ENCODE results near the gene APOBEC2.

DNA sequence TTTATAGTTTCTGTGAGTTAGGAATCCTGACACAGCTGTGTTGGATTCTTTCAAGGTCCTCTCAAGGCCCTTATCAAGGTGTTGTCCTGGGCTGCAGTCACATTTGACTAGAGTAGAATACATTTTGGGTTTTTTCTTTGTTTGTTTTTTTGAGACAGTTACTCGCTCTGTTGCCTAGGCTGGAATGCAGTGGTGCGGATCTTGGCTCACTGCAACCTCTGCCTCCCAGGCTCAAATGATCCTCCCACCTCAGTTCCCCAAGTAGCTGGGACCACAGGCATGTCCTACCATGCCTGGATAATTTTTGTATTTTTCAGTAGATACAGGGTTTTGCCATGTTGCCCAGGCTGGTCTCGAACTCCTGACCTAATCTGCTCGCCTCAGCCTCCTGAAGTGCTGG is 35.4 kb downstream of the APOBEC2 start:
- TF ChIP-seq HCFC1 (IDR thresholded peaks at IDR 0.05; ENCODE audit: low read depth, low read length) (no peak), CEBPB (IDR thresholded peaks at IDR 0.05; ENCODE audit: borderline replicate concordance, low read depth, low read length) (no peak), CTCF (CRISPR knock-in tag; IDR thresholded peaks at IDR 0.05) (no peak), MAFG (CRISPR knock-in tag; IDR thresholded peaks at IDR 0.05) (no peak), FOXO4 (CRISPR knock-in tag; conservative IDR thresholded peaks at IDR 0.05) (no peak), CREM (IDR thresholded peaks at IDR 0.05) (no peak), CREM (CRISPR knock-in tag; IDR thresholded peaks at IDR 0.05) (no peak), SPEN (CRISPR knock-in tag; IDR thresholded peaks at IDR 0.05; ENCODE audit: low read depth) (no peak), PHF21A (CRISPR knock-in tag; IDR thresholded peaks at IDR 0.05) (no peak)
- TF ChIP-seq, protein P1, sequence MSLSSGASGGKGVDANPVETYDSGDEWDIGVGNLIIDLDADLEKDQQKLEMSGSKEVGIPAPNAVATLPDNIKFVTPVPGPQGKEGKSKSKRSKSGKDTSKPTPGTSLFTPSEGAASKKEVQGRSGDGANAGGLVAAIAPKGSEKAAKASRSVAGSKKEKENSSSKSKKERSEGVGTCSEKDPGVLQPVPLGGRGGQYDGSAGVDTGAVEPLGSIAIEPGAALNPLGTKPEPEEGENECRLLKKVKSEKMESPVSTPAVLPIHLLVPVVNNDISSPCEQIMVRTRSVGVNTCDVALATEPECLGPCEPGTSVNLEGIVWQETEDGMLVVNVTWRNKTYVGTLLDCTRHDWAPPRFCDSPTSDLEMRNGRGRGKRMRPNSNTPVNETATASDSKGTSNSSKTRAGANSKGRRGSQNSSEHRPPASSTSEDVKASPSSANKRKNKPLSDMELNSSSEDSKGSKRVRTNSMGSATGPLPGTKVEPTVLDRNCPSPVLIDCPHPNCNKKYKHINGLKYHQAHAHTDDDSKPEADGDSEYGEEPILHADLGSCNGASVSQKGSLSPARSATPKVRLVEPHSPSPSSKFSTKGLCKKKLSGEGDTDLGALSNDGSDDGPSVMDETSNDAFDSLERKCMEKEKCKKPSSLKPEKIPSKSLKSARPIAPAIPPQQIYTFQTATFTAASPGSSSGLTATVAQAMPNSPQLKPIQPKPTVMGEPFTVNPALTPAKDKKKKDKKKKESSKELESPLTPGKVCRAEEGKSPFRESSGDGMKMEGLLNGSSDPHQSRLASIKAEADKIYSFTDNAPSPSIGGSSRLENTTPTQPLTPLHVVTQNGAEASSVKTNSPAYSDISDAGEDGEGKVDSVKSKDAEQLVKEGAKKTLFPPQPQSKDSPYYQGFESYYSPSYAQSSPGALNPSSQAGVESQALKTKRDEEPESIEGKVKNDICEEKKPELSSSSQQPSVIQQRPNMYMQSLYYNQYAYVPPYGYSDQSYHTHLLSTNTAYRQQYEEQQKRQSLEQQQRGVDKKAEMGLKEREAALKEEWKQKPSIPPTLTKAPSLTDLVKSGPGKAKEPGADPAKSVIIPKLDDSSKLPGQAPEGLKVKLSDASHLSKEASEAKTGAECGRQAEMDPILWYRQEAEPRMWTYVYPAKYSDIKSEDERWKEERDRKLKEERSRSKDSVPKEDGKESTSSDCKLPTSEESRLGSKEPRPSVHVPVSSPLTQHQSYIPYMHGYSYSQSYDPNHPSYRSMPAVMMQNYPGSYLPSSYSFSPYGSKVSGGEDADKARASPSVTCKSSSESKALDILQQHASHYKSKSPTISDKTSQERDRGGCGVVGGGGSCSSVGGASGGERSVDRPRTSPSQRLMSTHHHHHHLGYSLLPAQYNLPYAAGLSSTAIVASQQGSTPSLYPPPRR (CRISPR knock-in tag; IDR thresholded peaks at IDR 0.05; ENCODE audit: borderline replicate concordance): no peak
